GM18861 (cell line): ENCODE measurements around the gene RBMS1.

Experiments
- ATAC-seq: cut with Tn5 transposase; IDR thresholded peaks from one replicate; pipeline ENCODE4 v1.9.1; 2021; ENCODE audit not compliant: unreplicated experiment

The RBMS1 gene

DNA sequence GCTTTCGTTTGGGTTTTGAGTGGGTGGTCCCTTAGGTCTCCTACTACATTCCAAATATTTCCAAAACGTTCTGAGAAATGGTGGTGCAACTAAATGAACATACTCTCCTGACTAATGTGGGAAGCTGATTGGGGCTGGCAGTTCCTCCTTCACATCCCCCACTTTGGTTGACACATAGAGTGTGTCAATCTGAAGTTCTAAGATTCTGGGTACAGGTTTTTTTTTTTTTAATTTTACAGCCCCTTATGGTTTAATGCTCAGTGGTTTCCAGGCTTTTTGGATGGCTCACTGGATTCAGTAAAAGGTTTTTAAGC is 235.2 kb downstream of the RBMS1 start:
- no peak for ATAC-seq

DNA sequence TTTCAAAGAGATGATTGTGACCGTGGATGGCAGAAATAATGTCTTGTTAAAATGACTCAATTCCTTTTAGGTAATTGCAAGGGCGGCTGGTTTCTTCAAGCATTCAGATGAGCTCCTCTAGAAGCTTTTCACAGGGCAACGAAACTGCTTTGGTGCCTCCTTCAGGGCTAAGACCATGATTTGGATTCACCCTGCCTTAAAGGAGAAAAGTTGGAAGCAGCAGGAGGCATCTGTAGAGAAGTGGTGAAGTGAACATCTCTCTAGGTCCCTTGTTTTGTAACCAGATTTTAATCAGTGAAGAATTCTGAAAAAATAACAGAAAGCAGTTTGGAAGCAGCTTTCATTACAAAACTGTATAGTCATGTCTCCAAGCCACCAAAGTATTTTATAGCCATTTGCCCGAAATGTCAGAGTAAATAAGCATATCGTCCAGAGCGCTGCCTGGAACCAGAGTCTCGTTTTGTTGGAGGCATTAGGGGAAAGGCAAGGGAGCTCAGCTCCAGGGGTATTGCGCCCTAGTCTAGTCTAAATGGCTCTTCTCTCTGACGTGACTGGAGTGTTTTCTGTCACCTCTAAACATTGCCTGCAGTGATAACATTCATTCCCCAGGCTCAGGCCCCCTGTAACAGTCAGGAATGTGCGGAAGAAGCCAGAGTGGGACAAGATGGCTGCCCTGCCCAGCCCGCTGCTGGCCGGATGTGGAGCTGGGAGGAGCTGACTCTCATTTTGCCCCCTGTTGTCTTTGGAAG is 235.7 kb downstream of the RBMS1 start:
- no peak for ATAC-seq

DNA sequence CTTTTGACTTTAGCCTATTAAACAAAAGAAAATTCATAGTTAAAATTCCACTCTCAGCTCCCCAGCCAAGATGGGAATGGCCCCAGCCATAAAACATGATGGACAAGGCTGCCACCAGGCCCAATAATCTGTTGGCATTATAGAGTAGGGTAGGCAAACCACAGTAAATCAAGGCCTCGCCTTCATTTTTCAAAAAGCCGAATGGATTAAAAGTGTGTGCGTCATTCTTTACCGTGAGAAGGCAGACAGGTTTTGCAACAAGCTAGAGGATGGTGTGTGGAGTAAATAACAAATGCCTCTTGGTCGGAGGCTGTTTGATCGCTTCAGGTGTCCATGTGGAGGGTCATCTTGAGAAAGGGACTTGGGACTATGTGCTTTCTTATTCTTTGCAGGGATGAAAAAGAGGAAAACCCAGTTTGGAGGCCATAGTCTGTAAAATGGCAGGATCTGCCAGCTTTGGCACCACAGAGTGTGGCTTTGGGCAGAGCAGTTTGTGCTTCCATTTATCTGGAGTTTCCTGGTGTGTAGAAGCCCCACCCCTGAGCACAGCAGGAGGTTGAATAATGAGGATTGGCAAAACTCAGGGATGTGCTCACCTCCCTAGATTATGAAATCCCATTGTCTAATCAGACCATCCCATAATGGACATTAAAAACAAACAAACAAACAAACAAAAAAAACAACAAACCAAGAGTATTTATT is 236.4 kb downstream of the RBMS1 start:
- no peak for ATAC-seq

DNA sequence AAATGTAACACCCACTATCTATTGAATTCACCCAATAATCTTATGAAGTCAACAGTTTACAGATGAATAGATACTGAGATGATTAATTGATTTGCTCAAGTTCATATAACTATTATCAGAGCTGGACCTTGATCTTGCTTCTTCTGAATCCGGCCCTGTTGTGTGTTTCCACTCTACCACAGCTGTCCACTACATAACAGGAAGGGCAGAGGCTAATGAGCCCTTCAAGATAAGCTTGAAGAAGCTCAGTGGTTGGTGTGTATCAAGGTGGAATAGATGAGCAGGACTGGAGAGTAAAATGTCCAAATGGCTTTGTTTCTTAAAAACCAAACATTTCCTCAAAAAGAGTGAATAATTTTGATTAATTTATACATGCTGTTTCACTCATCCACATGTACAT is 237.1 kb downstream of the RBMS1 start:
- no peak for ATAC-seq

DNA sequence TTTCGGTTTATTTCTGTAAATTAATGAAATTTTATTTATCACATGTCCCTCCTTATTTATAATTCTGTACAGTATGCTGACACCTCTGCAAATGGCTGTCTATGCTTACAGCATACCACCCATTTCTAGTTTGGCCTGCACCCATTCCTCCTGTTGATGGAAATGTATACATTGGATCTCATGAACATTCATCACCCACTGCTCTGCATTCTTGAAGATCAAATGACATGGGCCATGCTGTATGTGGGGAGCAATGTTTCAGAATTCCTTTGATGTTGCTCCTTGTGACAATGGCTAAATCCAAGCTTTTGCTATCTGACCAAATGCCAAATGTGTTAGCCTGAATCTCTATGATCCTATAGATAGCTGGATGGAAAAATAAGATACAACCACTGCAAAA is 238.2 kb downstream of the RBMS1 start:
- no peak for ATAC-seq

DNA sequence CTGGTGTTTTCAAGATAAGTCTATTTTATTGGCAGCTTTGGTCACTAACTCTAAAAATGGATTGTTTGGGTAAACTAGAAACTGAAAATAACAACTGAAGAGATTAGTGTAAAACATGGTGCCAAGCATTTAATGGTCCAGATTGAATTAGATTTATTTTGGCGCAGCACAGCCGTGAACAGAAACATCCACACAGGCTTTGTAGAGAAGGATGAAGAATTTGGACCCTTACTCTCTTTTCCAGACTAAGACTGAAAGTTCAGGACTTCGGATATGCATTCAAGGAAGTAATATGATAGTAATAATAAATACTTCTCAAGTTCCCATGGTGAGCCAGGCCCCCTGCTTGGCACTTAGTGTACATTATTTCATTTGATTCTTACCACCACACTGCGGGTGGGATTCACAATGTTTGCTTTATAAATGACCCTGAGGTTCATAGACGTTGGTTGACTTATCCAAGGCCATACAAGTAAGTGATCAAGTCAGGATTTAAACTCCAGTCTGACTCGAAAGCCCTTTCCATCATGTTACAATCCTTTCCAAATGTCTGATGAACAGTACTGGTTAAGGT is 239.3 kb downstream of the RBMS1 start:
- no peak for ATAC-seq

DNA sequence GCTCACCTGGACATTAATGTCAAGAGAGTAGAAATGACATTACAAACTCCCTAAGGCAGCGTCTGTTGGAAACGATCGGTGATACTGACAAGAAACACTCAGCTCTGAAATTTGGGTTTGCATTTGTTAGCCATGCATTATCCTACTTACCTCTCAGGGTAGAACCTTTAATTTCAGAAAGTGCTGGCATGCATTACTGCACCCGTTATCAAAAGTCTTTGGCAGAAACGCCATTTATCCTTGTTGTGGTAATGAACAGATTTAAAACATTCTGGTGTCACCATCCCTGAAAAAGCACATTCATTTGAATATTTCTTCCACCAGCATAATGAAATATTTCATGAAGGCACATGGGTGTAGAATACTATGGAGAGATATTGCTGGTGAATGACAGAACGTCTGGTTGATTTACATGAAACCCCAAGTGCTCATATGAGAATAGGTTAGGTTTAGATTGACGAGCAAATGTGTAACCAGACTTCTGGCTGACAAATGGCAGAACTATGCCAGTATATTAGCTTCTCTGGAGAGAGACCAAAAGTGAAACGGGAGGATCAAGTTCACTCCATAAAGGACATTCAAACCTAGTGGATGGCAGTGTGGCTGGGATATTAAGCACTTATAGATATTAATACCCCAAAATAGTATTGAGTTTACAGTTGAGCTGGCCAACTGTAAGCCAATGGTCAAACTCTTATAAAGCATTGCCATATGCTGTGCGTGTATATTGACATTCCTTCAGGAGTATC is 240.0 kb downstream of the RBMS1 start:
- no peak for ATAC-seq

DNA sequence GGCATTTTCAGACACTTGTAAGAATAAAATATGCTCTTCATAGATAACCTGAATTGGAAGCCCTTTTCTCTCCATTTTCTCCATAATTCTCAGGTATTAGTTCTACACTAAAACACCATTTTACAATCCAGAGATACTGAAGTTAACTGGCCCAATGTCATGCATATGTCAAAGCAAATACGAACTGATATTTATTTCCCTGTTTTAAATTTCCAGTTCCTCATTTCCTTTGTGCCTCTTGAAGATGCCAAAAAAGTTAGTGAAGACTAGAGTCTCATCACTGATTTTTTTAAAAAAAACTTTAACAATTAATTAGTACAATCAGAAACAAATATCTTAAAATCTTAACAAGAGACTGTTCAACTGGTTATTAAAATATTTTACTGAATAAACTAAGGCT is 240.7 kb downstream of the RBMS1 start:
- ATAC-seq: no peak

DNA sequence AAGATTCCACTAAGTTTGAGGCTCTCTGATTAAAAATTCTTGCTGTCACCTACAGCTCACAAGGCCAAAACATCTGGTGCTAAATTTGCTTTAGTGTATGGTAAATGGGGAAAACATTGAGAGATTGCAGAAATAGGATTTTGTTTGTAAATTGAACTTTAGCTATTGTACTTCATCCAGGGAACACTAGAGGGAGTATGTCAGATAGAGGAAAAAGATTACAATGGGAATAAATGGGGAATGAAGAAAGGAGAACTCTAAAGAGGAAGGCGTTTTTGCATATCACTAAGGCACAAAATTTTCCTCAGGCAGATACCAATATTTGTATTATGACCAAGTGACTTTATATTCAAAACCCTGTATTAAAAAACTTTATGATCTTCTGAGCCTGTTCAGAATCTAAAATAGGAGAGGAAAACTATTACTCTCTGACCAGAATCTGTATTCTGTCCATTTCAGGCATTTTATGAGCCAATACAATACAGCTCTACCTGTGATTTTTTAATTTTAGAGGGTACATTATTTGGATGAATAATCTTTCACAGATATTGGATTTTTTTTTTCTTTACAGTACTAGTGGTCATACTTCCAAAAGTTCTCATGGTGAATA is 241.2 kb downstream of the RBMS1 start:
- no peak for ATAC-seq

DNA sequence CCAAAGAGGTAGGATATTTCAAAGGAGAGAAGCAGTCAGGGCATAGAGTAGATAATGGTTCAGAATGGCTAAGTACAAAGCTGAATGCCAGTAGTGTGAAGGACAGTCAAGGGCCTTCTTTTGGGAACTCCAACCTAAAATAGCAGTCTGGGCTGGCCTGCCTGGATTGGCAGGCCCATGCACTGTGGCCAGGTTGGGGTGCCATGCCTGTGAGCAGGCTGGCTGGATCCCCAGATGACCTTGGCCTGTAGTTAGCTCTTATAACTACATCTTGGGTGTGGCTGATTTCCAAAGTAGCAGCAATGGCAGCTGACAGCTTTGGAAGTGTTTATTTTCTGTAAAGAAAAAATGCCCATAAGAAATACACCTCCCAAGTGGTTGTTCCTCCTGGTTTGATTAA is 242.0 kb downstream of the RBMS1 start:
- no peak for ATAC-seq

DNA sequence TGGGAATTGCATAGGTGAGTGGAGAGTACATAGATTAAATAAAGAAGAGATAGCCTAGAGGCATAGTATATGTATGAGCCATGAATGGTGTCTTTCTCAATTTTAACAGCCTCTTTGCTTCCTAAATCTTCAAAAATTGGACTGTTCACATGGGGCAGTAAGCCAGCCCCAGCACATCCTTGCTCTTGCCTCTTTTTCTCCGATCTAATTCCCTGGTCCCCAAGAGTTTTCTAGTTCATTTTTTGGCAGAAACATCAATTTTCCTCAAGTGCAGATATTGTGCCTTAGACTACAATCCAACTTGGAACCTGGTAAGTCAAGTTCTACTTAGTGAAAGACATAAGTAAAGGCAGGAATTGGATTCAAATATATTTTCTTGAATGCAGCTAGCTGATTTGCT is 243.7 kb downstream of the RBMS1 start:
- ATAC-seq: no peak

DNA sequence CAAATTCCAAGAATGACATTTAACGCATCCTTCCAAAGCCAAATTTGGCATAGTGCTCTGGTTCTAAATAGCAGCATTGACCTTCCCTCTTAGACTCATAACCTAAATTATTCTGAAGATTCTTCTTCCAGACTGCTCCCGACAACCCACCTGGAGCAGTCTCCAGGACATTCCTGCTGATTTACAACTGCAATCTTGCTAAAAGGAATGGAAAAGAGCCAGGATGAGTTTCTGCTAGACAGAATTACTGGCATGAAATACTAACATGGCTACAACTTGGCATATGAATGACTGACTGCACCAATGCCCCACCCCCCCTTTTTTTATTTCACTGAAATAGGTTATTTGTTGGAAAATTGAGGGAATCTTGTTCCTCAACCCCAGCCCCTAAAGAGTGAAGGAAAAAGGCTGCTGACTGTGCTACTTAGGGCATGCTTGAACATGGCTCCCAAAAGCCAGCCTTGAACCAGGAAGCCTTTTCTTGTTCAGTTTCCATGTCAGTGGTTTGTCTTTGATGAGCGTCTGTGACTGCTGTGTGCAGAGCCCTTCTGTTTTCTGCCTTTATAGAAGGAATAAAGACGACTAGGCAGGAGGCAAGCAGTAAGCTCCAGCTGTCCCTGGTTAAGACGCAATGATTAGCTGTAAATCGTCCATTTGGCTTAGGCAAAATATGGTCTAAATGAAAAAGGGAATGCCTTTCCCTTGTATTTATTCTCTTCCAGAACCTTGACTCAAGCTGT is 246.1 kb downstream of the RBMS1 start:
- no peak for ATAC-seq

DNA sequence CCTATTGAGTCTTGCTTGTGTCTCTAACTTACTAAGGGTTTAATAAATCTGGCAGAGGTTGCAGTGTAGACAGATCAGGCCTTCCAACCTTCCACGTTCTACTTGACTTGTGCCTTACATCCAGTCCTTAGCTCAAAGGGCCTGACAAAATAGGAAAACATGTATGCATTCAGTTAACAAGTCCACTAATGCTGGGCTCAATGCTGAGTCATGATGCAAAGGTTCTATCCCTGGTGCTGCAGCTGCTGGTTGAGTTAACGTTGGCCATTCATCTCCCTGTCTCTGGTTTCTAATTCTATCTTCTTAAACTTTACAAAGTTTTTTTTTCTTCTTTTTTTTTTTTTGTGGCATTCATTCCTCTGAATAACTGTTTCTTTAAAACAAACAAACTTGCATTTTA is 247.3 kb downstream of the RBMS1 start:
- no peak for ATAC-seq

DNA sequence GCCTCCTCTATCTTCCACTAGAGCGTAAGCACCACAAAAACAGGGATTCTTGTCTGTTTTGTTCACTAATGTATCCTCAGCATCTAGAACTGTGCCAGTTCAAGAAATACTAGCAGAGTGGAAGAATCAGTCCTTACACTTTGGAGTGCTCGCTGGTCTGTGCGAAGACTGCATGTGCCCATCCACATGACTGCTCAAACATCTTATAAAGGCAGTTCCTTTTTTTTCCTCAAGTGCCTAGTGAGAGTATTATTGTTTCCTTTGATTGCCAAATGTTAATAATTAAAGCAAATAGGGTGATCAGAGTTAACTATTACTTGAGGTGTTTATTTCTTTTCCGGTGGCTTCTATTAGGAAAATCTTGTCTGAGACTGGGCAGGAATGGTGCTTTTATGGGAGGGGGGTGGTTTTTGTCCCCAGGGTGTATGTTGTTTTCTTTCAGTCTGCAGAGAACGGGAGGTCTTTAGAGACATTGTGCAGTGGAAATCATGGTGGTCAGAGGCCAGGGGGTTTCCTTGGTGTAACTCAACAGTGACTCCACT is 247.9 kb downstream of the RBMS1 start:
- no peak for ATAC-seq

DNA sequence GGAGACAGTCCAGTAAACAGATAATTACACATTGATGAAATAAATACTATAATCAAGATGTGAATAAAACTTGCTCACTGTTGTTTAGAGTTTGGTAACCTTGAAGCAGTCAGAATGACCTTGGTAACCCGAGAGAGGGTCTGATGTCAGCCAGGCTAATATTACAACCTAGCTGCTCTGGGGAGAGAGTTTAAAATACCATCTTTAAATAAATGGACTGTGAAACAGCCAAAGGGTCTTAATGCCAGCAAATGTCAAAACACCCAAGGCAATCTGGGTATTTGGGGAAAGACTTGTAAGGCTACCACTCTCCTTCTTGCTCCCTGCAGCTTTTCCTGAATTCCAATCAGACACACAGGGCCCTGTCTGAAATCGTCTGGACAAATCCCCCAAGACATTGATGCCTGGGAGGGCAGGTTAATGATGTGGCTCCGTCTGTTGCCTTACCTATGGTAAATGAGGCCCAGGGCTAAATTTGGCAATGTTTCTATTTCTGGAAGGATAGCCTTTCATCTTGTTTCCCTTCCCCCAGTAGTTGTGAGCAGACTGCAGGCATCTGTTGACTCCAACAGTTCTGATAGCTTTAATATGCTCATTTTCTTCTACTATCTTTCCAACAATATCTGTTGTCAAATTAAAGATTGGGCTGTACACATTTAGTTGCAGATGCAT is 250.6 kb downstream of the RBMS1 start:
- ATAC-seq: no peak

DNA sequence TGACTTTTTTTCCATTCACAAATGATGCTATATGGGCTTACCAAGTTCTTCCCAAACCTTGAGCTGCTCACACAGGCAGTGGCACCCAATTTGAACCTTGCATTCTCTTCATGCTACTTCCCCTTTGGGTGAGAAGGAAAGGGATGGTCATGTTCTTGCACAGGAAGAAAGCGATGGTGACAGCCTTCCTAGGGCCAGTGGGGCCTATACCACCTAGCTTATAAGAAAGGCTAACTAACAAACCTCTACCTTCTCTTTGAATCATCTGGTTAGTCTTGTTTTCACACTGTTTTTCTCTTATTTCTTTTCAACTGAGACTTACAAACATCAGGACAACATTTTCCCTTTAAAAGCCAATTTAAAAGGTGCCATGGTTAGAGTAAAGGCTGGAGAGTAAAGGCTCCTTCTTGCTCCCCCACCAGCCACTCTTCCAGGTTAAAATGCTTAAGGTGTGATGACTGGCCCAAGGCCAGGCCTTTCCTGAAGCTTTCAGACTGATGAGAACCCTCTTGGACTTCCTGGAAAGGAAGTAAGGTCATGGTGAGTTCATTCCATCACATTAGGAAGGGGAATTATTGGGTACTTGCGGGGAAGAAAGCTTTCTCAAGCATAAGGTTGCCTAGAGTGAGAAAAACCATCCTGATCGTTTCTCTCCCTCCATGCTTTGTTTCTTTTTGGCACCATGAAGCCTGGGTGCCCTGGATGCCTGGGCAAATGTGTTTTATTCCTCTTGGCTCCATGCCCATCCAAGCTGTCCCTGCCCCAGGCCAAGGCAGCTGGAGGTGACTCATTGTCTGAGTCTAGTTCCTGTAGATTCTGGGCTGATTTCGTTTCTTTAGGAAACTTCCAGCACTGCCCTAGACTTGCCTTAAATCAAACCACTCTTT is 252.1 kb downstream of the RBMS1 start:
- no peak for ATAC-seq

DNA sequence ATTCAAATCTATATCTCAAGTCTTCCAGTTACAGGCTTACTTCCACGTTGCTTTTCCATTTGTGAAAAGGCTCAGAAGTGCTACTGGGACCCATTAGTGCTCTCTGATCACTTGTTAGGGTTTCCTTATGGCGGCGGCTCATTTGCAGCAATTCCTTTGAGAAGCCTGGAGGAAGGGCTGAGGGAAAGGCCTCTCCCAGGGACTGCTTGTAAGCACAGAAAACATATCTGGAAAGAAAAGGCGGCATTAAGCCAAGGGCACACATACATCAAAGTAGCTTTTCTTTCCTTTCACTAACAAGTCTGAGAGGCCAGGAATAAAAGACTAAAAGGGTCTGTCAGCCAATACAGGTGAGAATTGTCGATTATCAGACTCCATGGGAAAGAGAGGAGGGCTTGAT is 254.2 kb downstream of the RBMS1 start:
- ATAC-seq: no peak

DNA sequence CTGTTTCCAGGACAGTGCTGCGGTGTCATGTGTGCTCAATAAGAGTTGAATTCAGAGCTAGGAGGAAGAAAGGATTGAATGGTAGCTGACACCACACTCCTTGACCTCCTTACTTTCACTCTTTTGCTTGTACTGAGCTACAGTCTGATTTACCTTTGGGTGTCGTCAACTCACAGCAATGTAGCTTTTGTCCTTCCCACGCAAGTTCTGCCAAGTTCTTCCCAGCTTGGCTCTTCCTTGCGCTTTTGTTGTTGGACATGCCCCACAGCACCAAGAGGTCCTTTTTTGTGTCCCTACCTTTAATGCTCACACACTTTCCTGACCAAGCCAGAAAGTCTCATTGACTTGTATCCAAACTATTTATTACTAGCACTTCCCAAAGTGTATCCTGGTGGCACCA is 255.2 kb downstream of the RBMS1 start:
- no peak for ATAC-seq

DNA sequence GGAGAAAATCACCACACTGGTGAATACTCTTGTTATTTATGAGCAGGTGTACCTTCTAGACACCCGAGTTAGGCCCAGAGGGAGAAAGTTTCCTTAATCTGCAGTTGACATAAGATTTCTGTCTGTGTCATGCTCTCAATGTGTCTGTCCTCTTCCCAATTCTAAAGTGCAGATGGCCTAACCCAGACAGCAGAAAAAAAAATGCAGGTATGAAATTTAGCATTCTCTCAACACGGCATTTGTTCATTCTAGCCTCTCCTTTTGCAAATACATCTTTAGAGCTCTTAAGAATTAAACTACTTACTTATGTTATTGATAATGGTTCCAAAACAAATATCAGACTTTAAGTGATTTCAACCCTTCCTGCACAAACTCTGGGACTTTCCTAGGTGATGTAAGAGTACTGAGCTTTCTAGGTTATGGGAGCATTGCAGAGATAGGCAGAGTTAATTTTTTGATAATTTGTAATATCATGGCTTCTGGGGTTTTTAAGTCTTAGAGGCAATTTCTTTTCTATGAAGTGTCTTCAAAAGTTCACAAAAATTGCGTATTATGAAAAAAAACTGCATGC is 260.6 kb downstream of the RBMS1 start:
- ATAC-seq: no peak
